ENCODE results near the gene TNFRSF1A. TPM values are rescaled to one million over a fixed set of nuclear protein-coding genes. Genes with fewer than 3 reads are reported as not detected.
A peak's percentile ranks its signal among the peaks of the same experiment; 100 is the strongest.

The TNFRSF1A gene
- total and polyA plus RNA-seq, 7 donors = 31.7 to 191 (median 135) TPM

DNA sequence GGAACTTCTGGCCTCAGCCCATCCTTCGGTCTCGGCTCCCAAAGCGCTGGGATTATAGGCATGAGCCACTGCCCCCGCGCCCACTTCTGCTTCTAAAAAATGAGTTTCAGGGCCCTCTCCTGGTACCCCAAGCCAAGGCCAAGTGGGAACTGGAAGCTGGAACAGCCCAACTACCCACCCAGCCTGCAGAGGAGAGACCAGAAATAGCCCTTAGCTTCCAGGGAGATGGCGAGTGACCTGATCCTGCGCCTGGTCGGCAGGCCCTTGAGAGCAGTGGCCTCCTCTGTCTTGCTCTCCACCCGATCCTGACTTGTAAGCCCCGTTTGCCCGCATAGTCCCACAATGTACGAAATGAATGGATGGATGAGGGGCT lies 62.6 kb downstream of the TNFRSF1A start:
- peaks cover 0 to 31% (median 27%) of the 10 kb centered on the region in 4 donors for H3K4me1 ChIP-seq
- no peak for DNase-seq
- no peaks in the 10 kb centered on the region for H3K27me3 ChIP-seq
- H3K36me3 ChIP-seq = no peaks in the 10 kb centered on the region
- TF ChIP-seq, protein P1, sequence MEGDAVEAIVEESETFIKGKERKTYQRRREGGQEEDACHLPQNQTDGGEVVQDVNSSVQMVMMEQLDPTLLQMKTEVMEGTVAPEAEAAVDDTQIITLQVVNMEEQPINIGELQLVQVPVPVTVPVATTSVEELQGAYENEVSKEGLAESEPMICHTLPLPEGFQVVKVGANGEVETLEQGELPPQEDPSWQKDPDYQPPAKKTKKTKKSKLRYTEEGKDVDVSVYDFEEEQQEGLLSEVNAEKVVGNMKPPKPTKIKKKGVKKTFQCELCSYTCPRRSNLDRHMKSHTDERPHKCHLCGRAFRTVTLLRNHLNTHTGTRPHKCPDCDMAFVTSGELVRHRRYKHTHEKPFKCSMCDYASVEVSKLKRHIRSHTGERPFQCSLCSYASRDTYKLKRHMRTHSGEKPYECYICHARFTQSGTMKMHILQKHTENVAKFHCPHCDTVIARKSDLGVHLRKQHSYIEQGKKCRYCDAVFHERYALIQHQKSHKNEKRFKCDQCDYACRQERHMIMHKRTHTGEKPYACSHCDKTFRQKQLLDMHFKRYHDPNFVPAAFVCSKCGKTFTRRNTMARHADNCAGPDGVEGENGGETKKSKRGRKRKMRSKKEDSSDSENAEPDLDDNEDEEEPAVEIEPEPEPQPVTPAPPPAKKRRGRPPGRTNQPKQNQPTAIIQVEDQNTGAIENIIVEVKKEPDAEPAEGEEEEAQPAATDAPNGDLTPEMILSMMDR (IDR thresholded peaks at IDR 0.05) = no peak
- TF ChIP-seq POLR2A (IDR thresholded peaks at IDR 0.05) (no peak), POLR2AphosphoS5 (IDR thresholded peaks at IDR 0.05) (no peak), EP300 (IDR thresholded peaks at IDR 0.05) (no peak)
- 88 to 93% methylated on average over 12 of the region's 12 CpGs for WGBS, 2 donors
- intact Hi-C loops (cut with DNase I) = loop anchor here (2.0 kb wide), 1 partner anchor 48 kb away; no protein-coding TSS in a partner anchor
- peak overlapping the region in 1 of 4 donors; percentile 61 for H3K4me3 ChIP-seq
- H3K27ac ChIP-seq = peak overlapping the region; percentile 84 to 93 (median 91)
- H3K9me3 ChIP-seq = no peaks in the 10 kb centered on the region

Small RNA genes lying within 50 kb of the gene (small RNA-seq; reads per million reads assigned to genes)
- gene RN7SL391P = 0 reads per million in 3 donors

Other genes with a start within 250 kb of the TNFRSF1A start
- 10 to 100 TPM; 36.7 to 98.0 (median 55.5) TPM for gene VWF, start 217.4 kb downstream of the TNFRSF1A start, total RNA-seq
- gene VWF, start 217.4 kb downstream of the TNFRSF1A start, polyA plus RNA-seq = 10 to 100 TPM in 1 of 3 donors, 1 to 10 TPM in 1, under 1 TPM in 1; 0.60 to 42.2 (median 1.2) TPM
- gene CD9, start 141.7 kb downstream of the TNFRSF1A start, total RNA-seq = 100 to 1,000 TPM; 240 to 453 (median 303) TPM
- gene CD9, start 141.7 kb downstream of the TNFRSF1A start, polyA plus RNA-seq = 100 to 1,000 TPM; 180 to 548 (median 335) TPM
- gene PLEKHG6, start 31.4 kb downstream of the TNFRSF1A start, total RNA-seq = 1 to 10 TPM in 1 of 4 donors, under 1 TPM in 1, not detected in 2; 0.99 to 2.5 TPM
- gene PLEKHG6, start 31.4 kb downstream of the TNFRSF1A start, polyA plus RNA-seq = 100 to 1,000 TPM in 1 of 3 donors, 10 to 100 TPM in 2; 61.3 to 146 (median 93.6) TPM
- 1 to 10 TPM in 3 of 4 donors, under 1 TPM in 1; 0.82 to 7.2 (median 1.1) TPM for gene SCNN1A, start 33.5 kb upstream of the TNFRSF1A start, total RNA-seq
- 100 to 1,000 TPM in 1 of 3 donors, 10 to 100 TPM in 2; 51.1 to 169 (median 53.5) TPM for gene SCNN1A, start 33.5 kb upstream of the TNFRSF1A start, polyA plus RNA-seq
- gene LTBR, start 42.1 kb upstream of the TNFRSF1A start, total RNA-seq = 100 to 1,000 TPM in 3 of 4 donors, 10 to 100 TPM in 1; 85.2 to 200 (median 125) TPM
- 10 to 100 TPM; 36.3 to 85.2 (median 37.8) TPM for gene LTBR, start 42.1 kb upstream of the TNFRSF1A start, polyA plus RNA-seq
- under 1 TPM in 1 of 4 donors, not detected in 3; 0.81 TPM for gene CD27, start 102.9 kb upstream of the TNFRSF1A start, total RNA-seq
- 10 to 100 TPM in 1 of 3 donors, 1 to 10 TPM in 1, under 1 TPM in 1; 0.60 to 29.0 (median 2.3) TPM for gene CD27, start 102.9 kb upstream of the TNFRSF1A start, polyA plus RNA-seq
- 10 to 100 TPM; 20.2 to 27.5 (median 26.9) TPM for gene TAPBPL, start 110.0 kb upstream of the TNFRSF1A start, total RNA-seq
- 10 to 100 TPM; 14.4 to 36.0 (median 17.1) TPM for gene TAPBPL, start 110.0 kb upstream of the TNFRSF1A start, polyA plus RNA-seq
- 10 to 100 TPM; 11.5 to 44.0 (median 17.2) TPM for gene VAMP1, start 128.6 kb upstream of the TNFRSF1A start, total RNA-seq
- gene VAMP1, start 128.6 kb upstream of the TNFRSF1A start, polyA plus RNA-seq = 10 to 100 TPM in 1 of 3 donors, 1 to 10 TPM in 2; 2.3 to 12.8 (median 3.0) TPM
- gene MRPL51, start 151.2 kb upstream of the TNFRSF1A start, total RNA-seq = 100 to 1,000 TPM in 2 of 4 donors, 10 to 100 TPM in 2; 52.9 to 113 (median 92.1) TPM
- gene MRPL51, start 151.2 kb upstream of the TNFRSF1A start, polyA plus RNA-seq = 100 to 1,000 TPM; 119 to 142 (median 135) TPM
- 10 to 100 TPM; 11.8 to 89.5 (median 12.6) TPM for gene NCAPD2, start 152.0 kb upstream of the TNFRSF1A start, total RNA-seq
- gene NCAPD2, start 152.0 kb upstream of the TNFRSF1A start, polyA plus RNA-seq = 10 to 100 TPM in 2 of 3 donors, 1 to 10 TPM in 1; 9.0 to 35.8 (median 13.6) TPM
- gene GAPDH, start 192.4 kb upstream of the TNFRSF1A start, total RNA-seq = 1,000 to 10,000 TPM; 1,653 to 2,501 (median 2,098) TPM
- gene GAPDH, start 192.4 kb upstream of the TNFRSF1A start, polyA plus RNA-seq = 1,000 to 10,000 TPM; 2,564 to 3,219 (median 3,101) TPM
- gene IFFO1, start 214.0 kb upstream of the TNFRSF1A start, total RNA-seq = 10 to 100 TPM; 15.3 to 34.3 (median 22.7) TPM
- 10 to 100 TPM in 1 of 3 donors, 1 to 10 TPM in 2; 1.8 to 14.0 (median 4.2) TPM for gene IFFO1, start 214.0 kb upstream of the TNFRSF1A start, polyA plus RNA-seq
- 10 to 100 TPM in 3 of 4 donors, 1 to 10 TPM in 1; 6.1 to 30.1 (median 23.2) TPM for gene NOP2, start 226.2 kb upstream of the TNFRSF1A start, total RNA-seq
- 10 to 100 TPM in 1 of 3 donors, 1 to 10 TPM in 2; 6.2 to 39.2 (median 7.8) TPM for gene NOP2, start 226.2 kb upstream of the TNFRSF1A start, polyA plus RNA-seq

All from sigmoid colon (tissue), 7 donors.